Keratinocyte (primary cell): ENCODE results near the gene STX18.

Experiments used
- EZH2 ChIP-seq: IDR thresholded peaks from one replicate; pipeline ENCODE4 v1.6.1; 2012; ENCODE audit warnings: inconsistent platforms, mild to moderate bottlenecking, low read length, moderate library complexity
- TF ChIP-seq, protein P1 (sequence below), 3 experiments: IDR thresholded peaks in 1 of 3; conservative IDR thresholded peaks in 1 of 3; optimal IDR thresholded peaks in 1 of 3; 2 replicates in 2 of 3; 3 replicates in 1 of 3; pipeline versions ENCODE3 to v1.5.1; 2011; ENCODE audit warnings: low read length in 3 of 3, mild to moderate bottlenecking in 3 of 3, moderate library complexity in 2 of 3, control low read depth in 1 of 3, inconsistent platforms in 1 of 3; ENCODE audit not compliant: insufficient read depth in 2 of 3; ENCODE audit errors: extremely low read depth in 1 of 3

DNA sequence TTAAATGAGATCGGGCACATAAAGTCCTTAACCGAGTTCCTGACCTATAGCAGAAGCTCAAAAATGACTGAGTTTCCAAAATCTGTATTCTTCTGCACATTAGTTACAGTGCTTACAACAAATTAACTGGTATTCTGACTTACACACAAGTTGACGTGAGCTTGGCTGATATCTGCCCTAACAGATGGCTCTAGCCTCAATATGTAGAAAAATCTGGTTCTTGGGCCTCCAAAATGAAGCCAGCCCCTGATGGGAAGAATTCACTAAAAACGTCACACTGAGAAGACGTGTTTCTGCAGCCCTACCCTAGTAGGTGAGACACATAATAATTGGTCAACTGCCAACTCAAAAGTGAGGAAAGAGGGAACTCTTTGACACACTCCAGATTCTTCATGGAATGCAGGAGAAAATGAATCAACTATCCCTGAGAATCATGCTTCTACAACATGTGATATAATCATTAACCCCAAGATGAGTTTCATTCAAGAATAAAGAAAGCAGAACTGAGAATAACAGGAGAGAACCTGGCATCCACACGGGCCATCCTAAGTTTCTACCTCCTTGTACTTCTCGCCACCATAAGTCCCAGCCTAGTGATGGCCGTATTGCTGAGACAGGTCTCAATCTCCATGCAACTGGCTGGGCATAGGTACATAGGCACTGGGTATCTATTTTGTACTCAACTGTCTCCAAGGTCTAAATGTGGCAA is 8.2 kb downstream of the STX18 start:
- TF ChIP-seq, protein P1, sequence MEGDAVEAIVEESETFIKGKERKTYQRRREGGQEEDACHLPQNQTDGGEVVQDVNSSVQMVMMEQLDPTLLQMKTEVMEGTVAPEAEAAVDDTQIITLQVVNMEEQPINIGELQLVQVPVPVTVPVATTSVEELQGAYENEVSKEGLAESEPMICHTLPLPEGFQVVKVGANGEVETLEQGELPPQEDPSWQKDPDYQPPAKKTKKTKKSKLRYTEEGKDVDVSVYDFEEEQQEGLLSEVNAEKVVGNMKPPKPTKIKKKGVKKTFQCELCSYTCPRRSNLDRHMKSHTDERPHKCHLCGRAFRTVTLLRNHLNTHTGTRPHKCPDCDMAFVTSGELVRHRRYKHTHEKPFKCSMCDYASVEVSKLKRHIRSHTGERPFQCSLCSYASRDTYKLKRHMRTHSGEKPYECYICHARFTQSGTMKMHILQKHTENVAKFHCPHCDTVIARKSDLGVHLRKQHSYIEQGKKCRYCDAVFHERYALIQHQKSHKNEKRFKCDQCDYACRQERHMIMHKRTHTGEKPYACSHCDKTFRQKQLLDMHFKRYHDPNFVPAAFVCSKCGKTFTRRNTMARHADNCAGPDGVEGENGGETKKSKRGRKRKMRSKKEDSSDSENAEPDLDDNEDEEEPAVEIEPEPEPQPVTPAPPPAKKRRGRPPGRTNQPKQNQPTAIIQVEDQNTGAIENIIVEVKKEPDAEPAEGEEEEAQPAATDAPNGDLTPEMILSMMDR (optimal IDR thresholded peaks at IDR 0.05 in 1 of 3, IDR thresholded peaks at IDR 0.05 in 1 of 3, conservative IDR thresholded peaks at IDR 0.05 in 1 of 3; ENCODE audit: extremely low read depth in 1 of 3, insufficient read depth in 2 of 3, low read length in 3 of 3), result no peak
- no peak for TF ChIP-seq EZH2
